ENCODE measurements around the gene AMH.

DNA sequence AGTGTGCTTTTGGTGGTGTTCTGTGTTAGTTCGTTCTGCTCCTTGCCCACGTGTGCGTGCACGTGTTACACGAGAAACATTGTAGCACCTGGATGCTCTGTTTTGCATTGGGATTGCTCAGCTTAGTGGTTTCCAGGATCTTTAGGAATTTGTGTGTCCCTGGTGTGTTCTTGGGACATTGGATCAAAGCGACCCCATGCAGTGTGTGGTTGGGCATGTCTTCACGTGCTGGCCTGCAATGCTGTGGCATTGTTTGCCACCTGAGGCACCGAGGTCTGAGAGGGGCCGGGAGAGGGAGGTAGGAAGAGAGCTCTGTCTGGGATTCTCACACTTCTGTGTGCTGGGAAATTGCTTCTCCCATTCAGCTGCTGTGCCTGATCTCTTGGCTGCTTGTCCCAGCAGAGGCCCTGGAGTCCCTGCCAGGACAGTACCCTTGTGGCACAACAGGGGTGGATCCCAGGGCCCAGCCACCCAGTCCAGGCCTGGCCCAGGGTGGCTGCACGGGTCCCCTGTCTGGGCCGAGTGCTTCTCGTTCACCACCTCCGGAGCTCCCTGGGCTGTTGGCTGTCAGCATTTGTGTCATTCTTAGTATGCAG is 24.3 kb upstream of the AMH start:
- TF ChIP-seq, protein P1, sequence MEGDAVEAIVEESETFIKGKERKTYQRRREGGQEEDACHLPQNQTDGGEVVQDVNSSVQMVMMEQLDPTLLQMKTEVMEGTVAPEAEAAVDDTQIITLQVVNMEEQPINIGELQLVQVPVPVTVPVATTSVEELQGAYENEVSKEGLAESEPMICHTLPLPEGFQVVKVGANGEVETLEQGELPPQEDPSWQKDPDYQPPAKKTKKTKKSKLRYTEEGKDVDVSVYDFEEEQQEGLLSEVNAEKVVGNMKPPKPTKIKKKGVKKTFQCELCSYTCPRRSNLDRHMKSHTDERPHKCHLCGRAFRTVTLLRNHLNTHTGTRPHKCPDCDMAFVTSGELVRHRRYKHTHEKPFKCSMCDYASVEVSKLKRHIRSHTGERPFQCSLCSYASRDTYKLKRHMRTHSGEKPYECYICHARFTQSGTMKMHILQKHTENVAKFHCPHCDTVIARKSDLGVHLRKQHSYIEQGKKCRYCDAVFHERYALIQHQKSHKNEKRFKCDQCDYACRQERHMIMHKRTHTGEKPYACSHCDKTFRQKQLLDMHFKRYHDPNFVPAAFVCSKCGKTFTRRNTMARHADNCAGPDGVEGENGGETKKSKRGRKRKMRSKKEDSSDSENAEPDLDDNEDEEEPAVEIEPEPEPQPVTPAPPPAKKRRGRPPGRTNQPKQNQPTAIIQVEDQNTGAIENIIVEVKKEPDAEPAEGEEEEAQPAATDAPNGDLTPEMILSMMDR (IDR thresholded peaks at IDR 0.05), result no peak
- TF ChIP-seq ZFX (IDR thresholded peaks at IDR 0.05; ENCODE audit: borderline replicate concordance), result no peak

Measured in 22Rv1 (cell line).